ENCODE data around the gene BAZ2B.
A peak's percentile ranks its signal among the peaks of the same experiment; 100 is the strongest.

The BAZ2B gene

DNA sequence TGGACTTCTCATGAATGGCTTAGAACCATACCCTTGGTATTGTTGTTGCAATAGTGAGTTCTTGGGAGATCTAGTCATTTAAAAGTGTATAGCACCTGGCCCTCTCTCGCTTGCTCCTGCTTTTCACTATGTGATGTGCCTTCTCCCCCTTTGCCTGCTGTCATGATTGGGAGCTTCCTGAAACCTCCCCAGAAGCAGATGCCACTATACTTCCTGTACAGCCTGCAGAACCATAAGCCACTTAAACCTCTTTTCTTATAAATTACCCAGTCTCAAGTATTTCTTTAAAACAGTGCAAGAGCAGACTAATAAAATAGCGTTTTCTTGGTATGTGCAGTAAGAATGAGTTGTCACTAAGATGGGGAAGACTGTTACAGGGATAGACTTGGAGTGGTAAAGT is 31.6 kb downstream of the BAZ2B start:
- H3F3A ChIP-seq (ENCODE audit: low read depth) = 0 out of 2 replicates have a peak, but pooled peaks cover 5% of the 10 kb centered on the region

DNA sequence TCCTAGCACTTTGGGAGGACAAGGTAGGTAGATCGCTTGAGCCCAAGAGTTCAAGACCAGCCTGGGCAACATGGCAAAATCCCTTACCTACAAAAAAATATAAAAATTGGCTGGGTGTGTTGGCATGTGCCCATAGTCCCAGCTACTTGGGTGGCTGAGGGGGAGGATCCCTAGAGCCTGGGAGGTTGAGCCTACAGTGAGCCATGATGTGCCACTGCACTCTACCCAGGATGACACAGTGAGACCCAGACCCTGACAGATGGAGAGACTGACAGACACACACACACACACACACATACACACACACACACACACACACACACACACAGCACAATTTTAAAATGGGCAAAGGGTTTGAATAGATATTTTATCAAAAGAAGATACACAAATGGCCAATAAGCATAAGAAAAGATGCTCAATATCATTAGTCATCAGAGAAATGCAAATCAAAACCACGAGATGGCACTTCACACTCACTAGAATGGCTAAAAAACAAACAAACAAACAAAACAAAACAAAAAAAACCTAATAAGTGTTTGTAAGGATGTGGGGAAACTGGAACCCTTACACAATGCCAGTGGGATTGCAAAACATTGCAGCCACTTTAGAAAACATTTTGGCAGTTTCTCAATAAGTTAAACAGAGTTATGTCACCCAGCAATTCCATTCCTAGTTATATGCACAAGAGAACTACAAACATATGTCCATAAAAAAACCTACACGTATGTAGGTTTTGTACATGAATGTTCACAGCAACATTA is 42.3 kb downstream of the BAZ2B start:
- Histone ChIP-seq H3K79me2 (ENCODE audit: insufficient read depth, low read length) (no peaks in the 10 kb centered on the region), H3K4me1 (ENCODE audit: insufficient read depth, low read length, poor library complexity, severe bottlenecking) (no peaks in the 10 kb centered on the region), H3K9ac (ENCODE audit: low read depth, low read length, poor library complexity, severe bottlenecking) (no peak overlapping the region), H3K36me3 (ENCODE audit: insufficient read depth, low read length) (no peaks in the 10 kb centered on the region), H4K20me1 (ENCODE audit: insufficient read depth, low read length, poor library complexity, severe bottlenecking) (no peaks in the 10 kb centered on the region), H3K4me3 (ENCODE audit: low read length, poor library complexity, severe bottlenecking) (no peak overlapping the region), H3K27me3 (ENCODE audit: insufficient read depth, low read length, poor library complexity, severe bottlenecking) (no peaks in the 10 kb centered on the region), H2AFZ (ENCODE audit: low read length) (no peak overlapping the region), H3K4me2 (ENCODE audit: low read depth, low read length, poor library complexity, severe bottlenecking) (no peak overlapping the region), H3K9me3 (ENCODE audit: insufficient read depth, low read depth, low read length) (no peaks in the 10 kb centered on the region), H3F3A (ENCODE audit: low read depth) (no peaks in the 10 kb centered on the region), H3K9me2 (replicated peaks; ENCODE audit: low read depth, low read length) (no peaks in the 10 kb centered on the region)
- TF ChIP-seq, protein P1, sequence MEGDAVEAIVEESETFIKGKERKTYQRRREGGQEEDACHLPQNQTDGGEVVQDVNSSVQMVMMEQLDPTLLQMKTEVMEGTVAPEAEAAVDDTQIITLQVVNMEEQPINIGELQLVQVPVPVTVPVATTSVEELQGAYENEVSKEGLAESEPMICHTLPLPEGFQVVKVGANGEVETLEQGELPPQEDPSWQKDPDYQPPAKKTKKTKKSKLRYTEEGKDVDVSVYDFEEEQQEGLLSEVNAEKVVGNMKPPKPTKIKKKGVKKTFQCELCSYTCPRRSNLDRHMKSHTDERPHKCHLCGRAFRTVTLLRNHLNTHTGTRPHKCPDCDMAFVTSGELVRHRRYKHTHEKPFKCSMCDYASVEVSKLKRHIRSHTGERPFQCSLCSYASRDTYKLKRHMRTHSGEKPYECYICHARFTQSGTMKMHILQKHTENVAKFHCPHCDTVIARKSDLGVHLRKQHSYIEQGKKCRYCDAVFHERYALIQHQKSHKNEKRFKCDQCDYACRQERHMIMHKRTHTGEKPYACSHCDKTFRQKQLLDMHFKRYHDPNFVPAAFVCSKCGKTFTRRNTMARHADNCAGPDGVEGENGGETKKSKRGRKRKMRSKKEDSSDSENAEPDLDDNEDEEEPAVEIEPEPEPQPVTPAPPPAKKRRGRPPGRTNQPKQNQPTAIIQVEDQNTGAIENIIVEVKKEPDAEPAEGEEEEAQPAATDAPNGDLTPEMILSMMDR (conservative IDR thresholded peaks at IDR 0.05; ENCODE audit: low read length) = no peak
- TF ChIP-seq EZH2phosphoT487 (IDR thresholded peaks at IDR 0.05; ENCODE audit: borderline replicate concordance) = no peak

More for the DNA sequence above, 31.6 kb downstream of the BAZ2B start:
- H3K9ac ChIP-seq (ENCODE audit: low read depth, low read length, poor library complexity, severe bottlenecking) = no peak overlapping the region
- H2AFZ ChIP-seq (ENCODE audit: low read length) = no peak overlapping the region
- no peaks in the 10 kb centered on the region for H3K27me3 ChIP-seq (ENCODE audit: insufficient read depth, low read length, poor library complexity, severe bottlenecking)
- H3K9me2 ChIP-seq (replicated peaks; ENCODE audit: low read depth, low read length) = no peaks in the 10 kb centered on the region
- H3K4me3 ChIP-seq (ENCODE audit: low read length, poor library complexity, severe bottlenecking) = no peak overlapping the region
- no peaks in the 10 kb centered on the region for H4K20me1 ChIP-seq (ENCODE audit: insufficient read depth, low read length, poor library complexity, severe bottlenecking)
- H3K4me2 ChIP-seq (ENCODE audit: low read depth, low read length, poor library complexity, severe bottlenecking) = peak overlapping the region; percentile 55
- H3K4me1 ChIP-seq (ENCODE audit: insufficient read depth, low read length, poor library complexity, severe bottlenecking) = peaks cover 18% of the 10 kb centered on the region
- no peaks in the 10 kb centered on the region for H3K9me3 ChIP-seq (ENCODE audit: insufficient read depth, low read depth, low read length)
- no peaks in the 10 kb centered on the region for H3K79me2 ChIP-seq (ENCODE audit: insufficient read depth, low read length)
- no peak for TF ChIP-seq EZH2phosphoT487 (IDR thresholded peaks at IDR 0.05; ENCODE audit: borderline replicate concordance)
- TF ChIP-seq, protein P1 (conservative IDR thresholded peaks at IDR 0.05; ENCODE audit: low read length) = no peak
- H3K36me3 ChIP-seq (ENCODE audit: insufficient read depth, low read length) = no peaks in the 10 kb centered on the region

DNA sequence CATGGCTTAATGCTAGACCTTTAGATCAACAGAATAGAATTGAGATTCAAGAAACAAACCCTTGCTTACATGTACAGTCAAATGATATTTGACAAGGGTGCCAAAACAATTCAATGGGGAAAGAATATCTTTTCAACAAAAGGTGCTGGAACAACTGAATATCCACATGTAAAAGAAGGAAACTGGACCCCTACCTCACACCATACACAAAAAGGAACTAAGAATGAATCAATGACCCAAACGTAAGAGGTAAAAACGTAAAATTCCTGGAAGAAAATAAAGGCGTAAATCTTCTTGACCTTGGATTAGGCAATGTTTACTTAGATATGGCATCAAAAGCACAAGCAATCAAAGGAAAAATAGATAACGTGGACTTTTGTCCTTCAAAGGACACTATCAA is 43.1 kb downstream of the BAZ2B start:
- Histone ChIP-seq H3K79me2 (ENCODE audit: insufficient read depth, low read length) (no peaks in the 10 kb centered on the region), H3K4me2 (ENCODE audit: low read depth, low read length, poor library complexity, severe bottlenecking) (no peak overlapping the region), H3K27me3 (ENCODE audit: insufficient read depth, low read length, poor library complexity, severe bottlenecking) (no peaks in the 10 kb centered on the region), H3F3A (ENCODE audit: low read depth) (no peaks in the 10 kb centered on the region), H3K9ac (ENCODE audit: low read depth, low read length, poor library complexity, severe bottlenecking) (no peak overlapping the region), H3K36me3 (ENCODE audit: insufficient read depth, low read length) (no peaks in the 10 kb centered on the region), H3K4me1 (ENCODE audit: insufficient read depth, low read length, poor library complexity, severe bottlenecking) (no peaks in the 10 kb centered on the region), H4K20me1 (ENCODE audit: insufficient read depth, low read length, poor library complexity, severe bottlenecking) (no peaks in the 10 kb centered on the region), H3K9me2 (replicated peaks; ENCODE audit: low read depth, low read length) (no peaks in the 10 kb centered on the region), H3K4me3 (ENCODE audit: low read length, poor library complexity, severe bottlenecking) (no peak overlapping the region), H3K9me3 (ENCODE audit: insufficient read depth, low read depth, low read length) (no peaks in the 10 kb centered on the region), H2AFZ (ENCODE audit: low read length) (no peak overlapping the region)
- TF ChIP-seq, protein P1 (conservative IDR thresholded peaks at IDR 0.05; ENCODE audit: low read length) = no peak
- TF ChIP-seq EZH2phosphoT487 (IDR thresholded peaks at IDR 0.05; ENCODE audit: borderline replicate concordance) = no peak

Measured in Loucy (cell line).